Colonic mucosa (tissue), 4 donors: ENCODE results near the gene SFMBT1. TPM values are rescaled to one million over a fixed set of nuclear protein-coding genes. Genes with fewer than 3 reads are reported as not detected.

Source experiments
- DNase-seq: peaks from one replicate; pipeline ENCODE4 v3.0.0-alpha.2; 2020
- H3K27ac ChIP-seq: fragments of 200-600 bp; one replicate; pipeline ENCODE4 v1.8.0; 2021
- H3K27me3 ChIP-seq: fragments of 200-600 bp; one replicate; pipeline ENCODE4 v1.8.0; 2021
- H3K36me3 ChIP-seq: fragments of 200-600 bp; one replicate; pipeline ENCODE4 v1.8.0; 2021
- H3K4me1 ChIP-seq: fragments of 200-600 bp; one replicate; pipeline ENCODE4 v1.8.0; 2021; ENCODE audit warnings: mild to moderate bottlenecking
- H3K4me3 ChIP-seq: fragments of 200-600 bp; one replicate; pipeline ENCODE4 v1.8.0; 2021
- H3K9ac ChIP-seq, 2 donors: one replicate each; pipeline ENCODE4 v1.7.0; 2013; ENCODE audit warnings: control low read depth in 2 of 2, low read depth in 2 of 2, low read length in 2 of 2
- H3K9me3 ChIP-seq: fragments of 200-600 bp; one replicate; pipeline ENCODE4 v1.8.0; 2021
- intact Hi-C: fragments of 100-400 bp; cut with DNase I; formaldehyde crosslinking; loops from one replicate; pipeline ENCODE4 v1.14.1; 2022
- total RNA-seq, 2 donors: library from RNA; stranded (reverse); fragmentation: NEBNext Ultra II Directional in 1 of 2; extraction: Animal tissue kit (Norgen Biotek cat#: 25700) in 1 of 2; gene quantifications; one replicate each; pipeline ENCODE4 v1.2.1, GENCODE V29; 2021
- TF ChIP-seq, protein P1 (sequence below): fragments of 200-600 bp; IDR thresholded peaks from one replicate; pipeline ENCODE4 v1.8.0; 2022; ENCODE audit warnings: antibody characterized with exemption, mild to moderate bottlenecking
- donor health status: healthy.
- donor health status: DM: no; HTN: no; CAD: no.
- donor health status: DM: no; HTN: no; CAD: no.

Gene SFMBT1
- total RNA-seq, 2 donors from 2014 or later: 19.4 to 30.8 TPM

DNA sequence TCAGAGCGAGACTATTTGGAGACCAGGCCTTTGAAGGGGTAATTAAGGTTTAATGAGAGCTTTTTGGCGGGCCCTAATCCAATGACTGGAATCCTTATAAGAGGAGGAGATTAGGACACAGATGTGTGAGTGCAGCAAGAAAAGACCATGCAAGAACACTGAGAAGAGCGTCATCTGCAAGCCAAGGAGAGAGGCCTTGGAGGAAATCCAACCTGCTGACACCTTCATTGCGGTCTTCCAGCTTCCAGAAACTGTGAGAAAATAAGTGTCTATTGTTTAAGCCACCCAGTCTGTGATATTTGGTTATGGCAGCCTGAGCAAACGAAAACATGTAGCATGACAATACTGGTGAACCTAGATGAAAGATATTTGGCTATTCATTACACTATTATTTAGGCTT lies 188.0 kb downstream of the SFMBT1 start:
- intact Hi-C loops: loop anchor here (10.0 kb wide), 1 partner anchor 217 kb away; no protein-coding TSS in a partner anchor
- TF ChIP-seq, protein P1, sequence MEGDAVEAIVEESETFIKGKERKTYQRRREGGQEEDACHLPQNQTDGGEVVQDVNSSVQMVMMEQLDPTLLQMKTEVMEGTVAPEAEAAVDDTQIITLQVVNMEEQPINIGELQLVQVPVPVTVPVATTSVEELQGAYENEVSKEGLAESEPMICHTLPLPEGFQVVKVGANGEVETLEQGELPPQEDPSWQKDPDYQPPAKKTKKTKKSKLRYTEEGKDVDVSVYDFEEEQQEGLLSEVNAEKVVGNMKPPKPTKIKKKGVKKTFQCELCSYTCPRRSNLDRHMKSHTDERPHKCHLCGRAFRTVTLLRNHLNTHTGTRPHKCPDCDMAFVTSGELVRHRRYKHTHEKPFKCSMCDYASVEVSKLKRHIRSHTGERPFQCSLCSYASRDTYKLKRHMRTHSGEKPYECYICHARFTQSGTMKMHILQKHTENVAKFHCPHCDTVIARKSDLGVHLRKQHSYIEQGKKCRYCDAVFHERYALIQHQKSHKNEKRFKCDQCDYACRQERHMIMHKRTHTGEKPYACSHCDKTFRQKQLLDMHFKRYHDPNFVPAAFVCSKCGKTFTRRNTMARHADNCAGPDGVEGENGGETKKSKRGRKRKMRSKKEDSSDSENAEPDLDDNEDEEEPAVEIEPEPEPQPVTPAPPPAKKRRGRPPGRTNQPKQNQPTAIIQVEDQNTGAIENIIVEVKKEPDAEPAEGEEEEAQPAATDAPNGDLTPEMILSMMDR: no peak
- H3K4me3 ChIP-seq: no peak overlapping the region
- H3K27me3 ChIP-seq: no peaks in the 10 kb centered on the region
- H3K27ac ChIP-seq: no peak overlapping the region
- H3K4me1 ChIP-seq: no peaks in the 10 kb centered on the region
- H3K9me3 ChIP-seq: no peaks in the 10 kb centered on the region
- H3K36me3 ChIP-seq: no peaks in the 10 kb centered on the region
- DNase-seq: no peak
- H3K9ac ChIP-seq: no peak overlapping the region

DNA sequence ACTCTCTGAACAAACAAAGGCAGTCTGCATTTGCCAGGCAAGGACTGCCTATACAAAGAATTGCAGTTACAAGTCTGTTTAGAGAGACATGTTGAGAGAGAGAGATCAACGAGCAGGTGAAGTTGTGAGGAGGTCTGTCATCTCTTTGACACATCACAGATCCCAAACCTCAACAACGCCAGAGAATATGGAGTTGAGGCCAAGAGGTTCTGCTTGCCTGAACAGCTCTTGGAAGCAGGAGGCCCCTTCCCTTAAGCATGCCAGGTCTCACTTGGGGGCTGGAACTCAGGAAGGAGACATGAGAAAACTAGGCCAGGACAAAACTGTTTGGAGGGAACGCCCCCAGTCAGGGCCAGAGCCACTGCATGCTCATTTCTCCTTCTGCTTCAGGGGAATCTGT lies 188.7 kb downstream of the SFMBT1 start:
- intact Hi-C loops: loop anchor here (10.0 kb wide), 1 partner anchor 218 kb away; no protein-coding TSS in a partner anchor

DNA sequence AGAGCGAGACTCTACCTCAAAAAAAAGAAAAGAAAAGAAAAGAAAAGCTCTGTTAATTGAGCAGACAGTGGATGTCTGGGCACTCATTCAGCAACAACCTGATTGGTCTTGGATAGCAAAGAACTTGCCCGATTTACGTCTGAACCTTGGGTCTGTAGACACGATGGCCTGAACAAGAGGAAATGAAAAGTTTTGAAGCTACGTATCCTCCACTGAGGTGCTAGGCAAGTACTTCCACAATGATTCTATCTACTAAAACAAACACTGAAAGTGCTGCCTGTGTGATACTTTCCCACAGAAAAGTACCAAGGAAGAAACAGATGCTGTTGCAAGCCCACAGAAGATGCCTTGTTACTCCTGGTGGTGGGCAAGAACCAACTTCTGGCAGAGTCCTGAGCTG lies 189.2 kb downstream of the SFMBT1 start:
- Histone ChIP-seq H3K4me3 (no peak overlapping the region), H3K27me3 (no peaks in the 10 kb centered on the region), H3K27ac (no peak overlapping the region), H3K36me3 (no peaks in the 10 kb centered on the region), H3K9ac (no peak overlapping the region), H3K9me3 (no peaks in the 10 kb centered on the region), H3K4me1 (no peaks in the 10 kb centered on the region)
- intact Hi-C loops: loop anchor here (10.0 kb wide), 1 partner anchor 218 kb away; no protein-coding TSS in a partner anchor
- TF ChIP-seq, protein P1: no peak
- no peak for DNase-seq

More for the DNA sequence above, 188.7 kb downstream of the SFMBT1 start:
- no peak for DNase-seq
- Histone ChIP-seq H3K9ac (no peak overlapping the region), H3K27ac (no peak overlapping the region), H3K4me1 (no peaks in the 10 kb centered on the region), H3K27me3 (no peaks in the 10 kb centered on the region), H3K9me3 (no peaks in the 10 kb centered on the region), H3K4me3 (no peak overlapping the region), H3K36me3 (no peaks in the 10 kb centered on the region)
- TF ChIP-seq, protein P1: no peak

DNA sequence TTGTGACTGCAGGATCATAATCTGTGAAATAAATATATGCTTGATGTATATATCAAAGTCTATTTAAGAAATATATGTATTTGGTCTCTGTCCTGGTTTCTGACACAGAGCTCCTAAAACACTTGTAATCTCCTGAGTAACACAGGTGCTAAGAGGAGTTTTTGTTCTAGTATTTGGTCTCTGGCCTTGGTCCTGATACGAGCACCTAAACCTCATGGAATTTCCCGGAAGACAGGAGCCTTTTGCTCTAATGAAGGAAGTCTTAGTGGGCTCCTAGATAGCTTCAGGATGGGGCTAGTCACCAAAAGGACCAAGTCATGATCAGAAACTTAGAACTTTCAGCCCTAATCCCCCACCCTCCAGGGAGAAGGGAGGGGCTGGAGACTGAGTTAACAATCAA lies 191.9 kb downstream of the SFMBT1 start:
- Histone ChIP-seq H3K27ac (no peak overlapping the region), H3K27me3 (no peaks in the 10 kb centered on the region), H3K36me3 (no peaks in the 10 kb centered on the region), H3K9me3 (no peaks in the 10 kb centered on the region), H3K9ac (no peak overlapping the region), H3K4me3 (no peak overlapping the region), H3K4me1 (no peaks in the 10 kb centered on the region)
- intact Hi-C loops: loop anchor here (5.0 to 10.0 kb wide), 2 partner anchors 78 to 221 kb away; no protein-coding TSS in a partner anchor
- no peak for DNase-seq
- TF ChIP-seq, protein P1: no peak

Other genes with a start within 250 kb of the SFMBT1 start
- gene ITIH4, start 215.4 kb downstream of the SFMBT1 start, total RNA-seq: 1 to 10 TPM; 2.1 to 7.3 TPM
- gene MUSTN1, start 211.1 kb downstream of the SFMBT1 start, total RNA-seq: 1 to 10 TPM; 1.5 to 3.2 TPM
- 10 to 100 TPM in 1 of 2 donors, 1 to 10 TPM in 1; 7.4 to 15.3 TPM for gene STIMATE, start 148.5 kb downstream of the SFMBT1 start, total RNA-seq
- 10 to 100 TPM; 15.3 to 30.4 TPM for gene RFT1, start 84.4 kb upstream of the SFMBT1 start, total RNA-seq
- 10 to 100 TPM; 58.9 to 75.0 TPM for gene PRKCD, start 115.1 kb upstream of the SFMBT1 start, total RNA-seq
- gene TKT, start 209.9 kb upstream of the SFMBT1 start, total RNA-seq: 100 to 1,000 TPM; 315 to 393 TPM